ENCODE measurements around the gene TAOK1.

Gene TAOK1

GRCh38 chr17:29569245-29569950 is 179.2 kb downstream of the TAOK1 start:
- DNase-seq (ENCODE audit: low read depth): no peak
- peak overlapping the region; percentile 70 for H3K4me3 ChIP-seq (replicated peaks; ENCODE audit: low read depth, low read length)
- TF ChIP-seq, protein P1, sequence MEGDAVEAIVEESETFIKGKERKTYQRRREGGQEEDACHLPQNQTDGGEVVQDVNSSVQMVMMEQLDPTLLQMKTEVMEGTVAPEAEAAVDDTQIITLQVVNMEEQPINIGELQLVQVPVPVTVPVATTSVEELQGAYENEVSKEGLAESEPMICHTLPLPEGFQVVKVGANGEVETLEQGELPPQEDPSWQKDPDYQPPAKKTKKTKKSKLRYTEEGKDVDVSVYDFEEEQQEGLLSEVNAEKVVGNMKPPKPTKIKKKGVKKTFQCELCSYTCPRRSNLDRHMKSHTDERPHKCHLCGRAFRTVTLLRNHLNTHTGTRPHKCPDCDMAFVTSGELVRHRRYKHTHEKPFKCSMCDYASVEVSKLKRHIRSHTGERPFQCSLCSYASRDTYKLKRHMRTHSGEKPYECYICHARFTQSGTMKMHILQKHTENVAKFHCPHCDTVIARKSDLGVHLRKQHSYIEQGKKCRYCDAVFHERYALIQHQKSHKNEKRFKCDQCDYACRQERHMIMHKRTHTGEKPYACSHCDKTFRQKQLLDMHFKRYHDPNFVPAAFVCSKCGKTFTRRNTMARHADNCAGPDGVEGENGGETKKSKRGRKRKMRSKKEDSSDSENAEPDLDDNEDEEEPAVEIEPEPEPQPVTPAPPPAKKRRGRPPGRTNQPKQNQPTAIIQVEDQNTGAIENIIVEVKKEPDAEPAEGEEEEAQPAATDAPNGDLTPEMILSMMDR (IDR thresholded peaks at IDR 0.05; ENCODE audit: low read length, missing control alignments): no peak

DNA sequence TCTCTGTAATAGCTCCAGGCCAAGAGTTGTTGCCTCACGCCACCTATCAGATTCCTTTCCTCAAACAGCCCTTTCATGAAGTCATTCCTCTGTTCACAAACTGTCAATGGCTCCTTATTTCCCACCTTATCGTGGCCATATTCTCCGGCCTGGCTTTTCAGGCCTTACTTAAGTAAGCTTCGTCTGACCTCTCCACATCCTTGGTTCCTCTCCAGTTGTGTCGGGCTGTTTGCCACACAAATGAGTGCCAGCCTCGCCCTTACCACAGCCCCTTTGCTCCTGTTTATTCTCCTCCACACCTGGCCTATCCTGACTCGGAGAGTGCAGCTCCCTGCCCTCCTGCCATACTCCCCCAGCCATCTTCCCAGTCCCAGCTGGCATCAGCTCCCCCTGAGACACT is 180.4 kb downstream of the TAOK1 start:
- TF ChIP-seq, protein P1 (IDR thresholded peaks at IDR 0.05; ENCODE audit: low read length, missing control alignments): no peak
- DNase-seq (ENCODE audit: low read depth): no peak
- H3K4me3 ChIP-seq (replicated peaks; ENCODE audit: low read depth, low read length): no peak overlapping the region

GRCh38 chr17:29571486-29571882 is 181.3 kb downstream of the TAOK1 start:
- TF ChIP-seq, protein P1 (IDR thresholded peaks at IDR 0.05; ENCODE audit: low read length, missing control alignments): no peak
- no peak for DNase-seq (ENCODE audit: low read depth)
- H3K4me3 ChIP-seq (replicated peaks; ENCODE audit: low read depth, low read length): no peak overlapping the region

GRCh38 chr17:29571883-29572681 is 181.9 kb downstream of the TAOK1 start:
- TF ChIP-seq, protein P1 (IDR thresholded peaks at IDR 0.05; ENCODE audit: low read length, missing control alignments): no peak
- DNase-seq (ENCODE audit: low read depth): no peak
- H3K4me3 ChIP-seq (replicated peaks; ENCODE audit: low read depth, low read length): no peak overlapping the region

GRCh38 chr17:29572691-29573557 is 182.8 kb downstream of the TAOK1 start:
- H3K4me3 ChIP-seq (replicated peaks; ENCODE audit: low read depth, low read length): no peak overlapping the region
- peak; percentile 59 for DNase-seq (ENCODE audit: low read depth)

GRCh38 chr17:29573558-29573869 is 183.4 kb downstream of the TAOK1 start:
- no peak overlapping the region for H3K4me3 ChIP-seq (replicated peaks; ENCODE audit: low read depth, low read length)
- TF ChIP-seq, protein P1 (IDR thresholded peaks at IDR 0.05; ENCODE audit: low read length, missing control alignments): no peak
- DNase-seq (ENCODE audit: low read depth): no peak

More at GRCh38 chr17:29572691-29573557, 182.8 kb downstream of the TAOK1 start:
- TF ChIP-seq, protein P1 (IDR thresholded peaks at IDR 0.05; ENCODE audit: low read length, missing control alignments): peak; percentile 45

All from fibroblast of pulmonary artery (primary cell).